Mucosa of descending colon (tissue), 3 donors: ENCODE results near the gene CNTN2. TPM values are rescaled to one million over a fixed set of nuclear protein-coding genes. Genes with fewer than 3 reads are reported as not detected.
A peak's percentile ranks its signal among the peaks of the same experiment; 100 is the strongest.

ENCODE experiments used
- ATAC-seq: fragments of 200-7000 bp; cut with Tn5 transposase; one replicate; pipeline ENCODE4 v1.9.1; 2020; ENCODE audit warnings: mild to moderate bottlenecking, moderate library complexity
- DNase-seq, 3 donors: peaks; one replicate each; pipeline ENCODE4 v3.0.0-alpha.2; 2020
- H3K36me3 ChIP-seq: fragments of 200-600 bp; one replicate; pipeline ENCODE4 v1.8.0; 2021; ENCODE audit warnings: low read depth, mild to moderate bottlenecking
- H3K4me1 ChIP-seq: fragments of 200-600 bp; one replicate; pipeline ENCODE4 v1.8.0; 2021; ENCODE audit warnings: low read depth, mild to moderate bottlenecking
- H3K4me3 ChIP-seq: fragments of 200-600 bp; one replicate; pipeline ENCODE4 v1.8.0; 2021; ENCODE audit warnings: mild to moderate bottlenecking
- H3K9me3 ChIP-seq: fragments of 200-600 bp; one replicate; pipeline ENCODE4 v1.8.0; 2021; ENCODE audit warnings: mild to moderate bottlenecking
- intact Hi-C, 2 donors: fragments of 100-400 bp; cut with DNase I in 1 of 2; cut with micrococcal nuclease in 1 of 2; formaldehyde crosslinking; loops; one replicate each; pipeline versions ENCODE4 v1.11.0 to v1.11.1; 2022; cut with DNase I, micrococcal nuclease
- total RNA-seq, 3 donors: library from RNA; stranded (reverse); fragmentation: NEBNext Ultra II Directional in 2 of 3; extraction: Animal tissue kit (Norgen Biotek cat#: 25700) in 2 of 3; gene quantifications; one replicate each; pipeline versions ENCODE4 v1.2.1 to v1.2.4, GENCODE V29; 2021 to 2023
- TF ChIP-seq, protein P1 (sequence below): fragments of 200-600 bp; IDR thresholded peaks from one replicate; pipeline ENCODE4 v1.8.0; 2022; ENCODE audit warnings: antibody characterized with exemption, mild to moderate bottlenecking
- donor health status: DM: no; HTN: no; CAD: no; lungs with moderate emphysema.
- donor health status: DM: no; HTN: no; CAD: no.
- donor health status: DM: no; HTN: yes; CAD: no.

The CNTN2 gene
- total RNA-seq, 3 donors from 2014 or later: 0.43 to 6.8 (median 0.51) TPM

DNA sequence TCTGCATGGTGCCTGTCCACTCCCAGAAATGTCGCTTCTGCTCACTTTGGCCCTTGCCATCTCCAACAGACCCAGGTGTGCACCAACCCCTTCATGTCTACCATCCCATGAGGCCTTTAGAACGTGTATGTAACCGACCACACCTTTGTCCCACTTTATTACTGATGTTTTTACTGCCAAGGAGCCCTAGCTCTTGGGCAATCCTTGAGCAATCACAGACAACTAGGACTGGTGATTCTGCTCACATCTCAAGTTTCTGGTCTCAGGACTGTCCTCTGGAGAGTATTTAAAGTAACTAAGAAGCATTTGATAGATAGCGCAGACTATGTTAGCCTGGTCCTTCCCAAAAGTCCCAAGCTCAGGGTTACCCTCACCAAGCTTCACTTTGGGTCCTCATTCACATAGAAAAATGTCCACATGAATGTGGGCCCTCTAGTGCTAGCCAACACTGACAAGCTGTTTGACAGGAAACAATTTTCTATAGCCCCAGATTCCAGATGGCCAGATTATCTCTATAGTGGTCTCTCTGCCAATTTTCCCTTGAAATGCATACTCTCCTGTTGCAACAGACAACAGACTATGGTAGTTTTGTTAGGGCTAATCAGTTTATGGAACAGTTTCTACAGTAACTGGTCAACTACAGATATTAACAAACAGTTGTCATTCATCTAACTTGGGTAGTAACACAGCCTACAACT lies 48.2 kb downstream of the CNTN2 start:
- Histone ChIP-seq H3K4me1 (no peaks in the 10 kb centered on the region), H3K9me3 (no peaks in the 10 kb centered on the region), H3K36me3 (no peaks in the 10 kb centered on the region), H3K4me3 (no peak overlapping the region)
- TF ChIP-seq, protein P1, sequence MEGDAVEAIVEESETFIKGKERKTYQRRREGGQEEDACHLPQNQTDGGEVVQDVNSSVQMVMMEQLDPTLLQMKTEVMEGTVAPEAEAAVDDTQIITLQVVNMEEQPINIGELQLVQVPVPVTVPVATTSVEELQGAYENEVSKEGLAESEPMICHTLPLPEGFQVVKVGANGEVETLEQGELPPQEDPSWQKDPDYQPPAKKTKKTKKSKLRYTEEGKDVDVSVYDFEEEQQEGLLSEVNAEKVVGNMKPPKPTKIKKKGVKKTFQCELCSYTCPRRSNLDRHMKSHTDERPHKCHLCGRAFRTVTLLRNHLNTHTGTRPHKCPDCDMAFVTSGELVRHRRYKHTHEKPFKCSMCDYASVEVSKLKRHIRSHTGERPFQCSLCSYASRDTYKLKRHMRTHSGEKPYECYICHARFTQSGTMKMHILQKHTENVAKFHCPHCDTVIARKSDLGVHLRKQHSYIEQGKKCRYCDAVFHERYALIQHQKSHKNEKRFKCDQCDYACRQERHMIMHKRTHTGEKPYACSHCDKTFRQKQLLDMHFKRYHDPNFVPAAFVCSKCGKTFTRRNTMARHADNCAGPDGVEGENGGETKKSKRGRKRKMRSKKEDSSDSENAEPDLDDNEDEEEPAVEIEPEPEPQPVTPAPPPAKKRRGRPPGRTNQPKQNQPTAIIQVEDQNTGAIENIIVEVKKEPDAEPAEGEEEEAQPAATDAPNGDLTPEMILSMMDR: no peak
- intact Hi-C loops: no loop called here
- ATAC-seq (peak; percentile 55), DNase-seq (no peak)

DNA sequence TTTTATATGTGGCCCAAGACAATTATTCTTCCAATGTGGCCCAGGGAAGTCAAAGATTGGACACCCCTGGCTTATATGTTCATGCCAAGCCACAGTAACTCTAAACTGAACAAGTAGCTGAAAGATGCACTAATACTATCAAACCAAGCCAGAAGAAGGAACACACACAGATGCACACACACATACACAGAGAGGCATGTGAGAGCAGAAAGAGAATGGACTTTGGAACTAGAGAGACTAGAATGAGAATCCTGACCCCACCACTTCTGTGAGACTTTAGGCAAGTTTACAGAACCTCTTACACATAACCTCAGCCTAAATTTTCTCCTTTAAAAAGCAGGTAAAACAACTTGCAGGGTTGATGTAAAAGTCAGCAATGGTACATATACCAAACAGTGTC lies 52.4 kb downstream of the CNTN2 start:
- Histone ChIP-seq H3K4me3 (no peak overlapping the region), H3K9me3 (no peaks in the 10 kb centered on the region), H3K4me1 (no peaks in the 10 kb centered on the region), H3K36me3 (no peaks in the 10 kb centered on the region)
- ATAC-seq: no peak
- no peak for DNase-seq
- intact Hi-C loops: no loop called here
- TF ChIP-seq, protein P1: no peak

DNA sequence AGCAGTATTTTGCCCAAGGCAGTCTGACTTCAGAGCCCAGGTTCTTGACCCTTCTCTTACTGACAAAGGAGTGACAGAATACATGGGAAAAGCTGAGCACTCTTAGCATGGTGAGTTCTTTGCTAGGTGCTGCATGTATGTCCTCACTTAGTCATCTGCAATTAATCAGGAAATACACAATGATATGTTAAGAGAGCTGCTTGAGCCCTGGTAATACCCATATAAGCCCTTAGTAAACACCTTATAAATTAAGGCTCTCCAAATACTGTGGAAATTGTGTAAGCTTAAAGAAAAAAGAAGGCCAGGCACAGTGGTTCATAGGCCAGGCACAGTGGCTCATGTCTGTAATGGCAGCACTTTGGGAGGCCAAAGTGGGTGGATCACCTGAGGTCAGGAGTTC lies 55.2 kb downstream of the CNTN2 start:
- Histone ChIP-seq H3K9me3 (no peaks in the 10 kb centered on the region), H3K4me1 (no peaks in the 10 kb centered on the region), H3K36me3 (no peaks in the 10 kb centered on the region), H3K4me3 (no peak overlapping the region)
- DNase-seq: no peak
- TF ChIP-seq, protein P1: no peak
- no peak for ATAC-seq
- intact Hi-C loops: no loop called here

GRCh38 chr1:205102404-205102803 lies 59.4 kb downstream of the CNTN2 start:
- H3K9me3 ChIP-seq: no peaks in the 10 kb centered on the region
- no peak for ATAC-seq
- TF ChIP-seq, protein P1: no peak
- H3K36me3 ChIP-seq: peaks cover 6% of the 10 kb centered on the region
- no peak for DNase-seq
- no peaks in the 10 kb centered on the region for H3K4me1 ChIP-seq
- intact Hi-C loops: no loop called here
- no peak overlapping the region for H3K4me3 ChIP-seq

- H3K4me3 ChIP-seq: no peak overlapping the region
- ATAC-seq (no peak), DNase-seq (no peak)
- intact Hi-C loops: no loop called here
- H3K9me3 ChIP-seq: no peaks in the 10 kb centered on the region
- H3K36me3 ChIP-seq: peaks cover 6% of the 10 kb centered on the region
- H3K4me1 ChIP-seq: no peaks in the 10 kb centered on the region
- TF ChIP-seq, protein P1: no peak
Observed at GRCh38 chr1:205107327-205107726, 64.3 kb downstream of the CNTN2 start.

GRCh38 chr1:205108464-205108863 lies 65.5 kb downstream of the CNTN2 start:
- ATAC-seq (no peak), DNase-seq (no peak)
- Histone ChIP-seq H3K4me3 (no peak overlapping the region), H3K9me3 (no peaks in the 10 kb centered on the region), H3K36me3 (peaks cover 4% of the 10 kb centered on the region), H3K4me1 (no peaks in the 10 kb centered on the region)
- intact Hi-C loops: no loop called here
- TF ChIP-seq, protein P1: no peak
